Measurements from ENCODE around the gene HECTD1.
"Not testable (repeated sequence)": the region's sequence is repeated elsewhere in the genome, so short reads cannot be mapped to it uniquely, and the experiment has no call there.

The HECTD1 gene

DNA sequence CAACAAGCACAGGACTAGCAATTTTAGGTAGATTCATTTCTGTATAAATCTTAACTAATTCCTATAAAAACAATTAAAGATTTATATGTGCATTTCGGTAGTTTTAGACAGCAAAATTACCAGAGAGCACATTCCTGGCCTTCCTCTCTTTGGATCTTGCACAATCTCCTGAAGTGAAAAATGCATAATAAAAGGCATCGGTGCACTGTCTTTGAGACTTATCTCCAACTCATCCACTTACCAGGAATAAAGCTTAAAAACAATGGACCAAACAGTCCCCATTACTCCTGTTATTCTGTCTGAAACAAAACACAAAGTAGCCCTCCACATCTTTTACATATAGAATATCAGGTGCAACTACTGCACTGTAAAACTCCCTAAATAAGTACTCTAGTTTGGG lies 69.3 kb downstream of the HECTD1 start:
- no peak for DNase-seq

GRCh38 chr14:31137214-31137889 lies 70.2 kb downstream of the HECTD1 start:
- DNase-seq: no peak

DNA sequence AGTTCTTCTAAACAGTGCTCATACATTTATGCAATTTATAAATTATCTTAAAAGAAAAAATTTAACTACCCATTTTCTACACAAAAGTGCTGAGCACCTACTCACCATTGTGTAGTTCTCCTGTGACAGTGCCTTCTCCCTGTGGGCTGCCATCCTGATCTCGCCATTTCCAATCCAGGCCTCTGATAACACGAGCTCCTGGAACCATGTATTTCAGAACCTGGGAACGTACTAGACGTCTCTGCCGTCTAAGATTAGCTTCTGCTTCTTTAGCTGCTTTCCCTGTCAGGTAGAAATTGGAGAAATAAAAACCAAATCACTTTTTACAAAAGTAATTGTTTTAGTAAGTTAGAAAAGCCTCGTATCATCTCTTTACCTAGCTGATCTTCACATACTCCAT lies 74.5 kb downstream of the HECTD1 start:
- no peak for DNase-seq

DNA sequence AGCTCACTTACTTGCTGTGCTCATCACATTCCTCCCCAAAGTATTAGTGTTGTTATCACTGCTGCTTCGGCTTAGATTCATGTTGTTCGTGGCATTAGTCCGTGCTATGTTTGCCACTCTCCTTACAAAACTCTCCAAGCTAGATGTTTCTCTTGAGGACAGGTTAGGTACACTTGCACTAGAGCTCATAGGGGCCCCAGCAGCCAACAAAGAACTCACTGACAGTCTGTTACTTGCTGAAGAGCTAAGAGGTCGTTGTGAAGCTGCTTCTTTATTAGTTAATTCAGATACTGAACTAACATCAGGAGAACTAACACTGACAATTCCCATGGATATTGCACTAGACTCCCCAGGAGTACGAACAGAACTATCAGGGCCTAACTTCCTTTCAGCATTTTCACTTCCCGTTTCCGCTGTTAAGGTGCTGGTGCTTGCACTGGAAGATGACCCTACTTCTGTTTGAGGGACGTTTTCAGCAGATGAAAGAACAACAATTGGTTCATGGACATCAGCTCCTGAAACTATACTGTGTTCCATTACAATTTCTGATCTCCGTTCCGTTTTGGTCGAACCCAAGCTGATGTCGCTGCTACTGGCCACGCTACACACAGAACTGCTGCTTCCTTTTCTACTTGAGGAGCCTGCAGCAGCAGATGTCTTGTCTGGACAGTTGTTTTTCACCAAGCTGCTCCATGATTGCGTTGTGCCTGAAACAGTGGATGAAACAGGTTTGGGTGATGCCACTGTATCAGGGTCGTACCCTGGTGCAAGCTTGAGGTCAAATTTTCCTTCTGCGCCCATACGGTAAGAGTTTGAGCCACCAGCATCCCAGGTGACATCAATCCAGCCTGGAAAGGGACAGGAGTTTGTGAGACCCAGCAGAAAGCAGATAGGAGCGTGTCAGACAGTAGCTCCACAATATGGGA lies 78.7 kb downstream of the HECTD1 start:
- no peak for DNase-seq

- DNase-seq: no peak
Measured at GRCh38 chr14:31127690-31128089, 79.9 kb downstream of the HECTD1 start.

DNA sequence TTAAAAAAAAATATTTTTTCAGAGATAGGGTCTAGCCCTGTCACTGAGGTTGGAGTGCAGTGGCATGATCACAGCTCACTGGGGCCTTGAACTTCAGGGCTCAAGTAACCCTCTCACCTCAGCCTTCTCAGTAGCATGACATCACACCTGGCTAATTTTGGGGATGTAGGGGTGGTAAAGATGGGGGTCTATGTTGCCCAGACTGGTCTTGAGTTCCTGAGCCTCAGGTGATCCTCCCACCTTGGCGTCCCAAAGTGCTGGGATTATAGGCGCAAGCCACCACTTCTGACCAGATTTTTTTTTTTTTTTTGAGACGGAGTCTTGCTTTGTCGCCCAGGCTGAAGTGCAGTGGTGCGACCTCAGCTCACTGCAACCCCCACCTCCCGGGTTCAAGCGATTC lies 80.9 kb downstream of the HECTD1 start:
- no peak for DNase-seq

- DNase-seq: no peak
Measured at GRCh38 chr14:31125231-31125630, 82.4 kb downstream of the HECTD1 start.

- no peak for DNase-seq
Measured at GRCh38 chr14:31124197-31124596, 83.4 kb downstream of the HECTD1 start.

- no peak for DNase-seq
Measured at GRCh38 chr14:31122921-31123320, 84.7 kb downstream of the HECTD1 start.

GRCh38 chr14:31122098-31122611 lies 85.4 kb downstream of the HECTD1 start:
- no peak for DNase-seq

GRCh38 chr14:31118892-31119291 lies 88.7 kb downstream of the HECTD1 start:
- DNase-seq: no peak

DNA sequence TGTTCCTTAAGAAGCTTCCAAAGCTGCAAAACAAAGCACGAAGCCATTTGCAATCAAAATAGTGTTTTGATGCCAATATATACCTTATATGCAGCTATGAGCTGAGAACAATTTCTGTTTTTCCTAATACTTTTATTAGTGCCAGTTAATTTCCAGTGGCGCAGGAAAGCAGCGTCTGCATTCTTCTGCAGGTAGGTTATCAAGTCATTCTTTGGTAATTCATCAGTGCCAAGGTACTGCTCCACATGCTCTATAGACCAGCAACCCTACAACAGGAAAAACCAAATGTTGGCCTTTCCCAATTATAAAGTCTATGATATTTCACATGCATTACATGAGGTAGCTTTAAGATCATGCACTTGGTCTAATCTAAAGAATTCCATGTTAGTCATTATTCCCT lies 93.8 kb downstream of the HECTD1 start:
- no peak for DNase-seq

DNA sequence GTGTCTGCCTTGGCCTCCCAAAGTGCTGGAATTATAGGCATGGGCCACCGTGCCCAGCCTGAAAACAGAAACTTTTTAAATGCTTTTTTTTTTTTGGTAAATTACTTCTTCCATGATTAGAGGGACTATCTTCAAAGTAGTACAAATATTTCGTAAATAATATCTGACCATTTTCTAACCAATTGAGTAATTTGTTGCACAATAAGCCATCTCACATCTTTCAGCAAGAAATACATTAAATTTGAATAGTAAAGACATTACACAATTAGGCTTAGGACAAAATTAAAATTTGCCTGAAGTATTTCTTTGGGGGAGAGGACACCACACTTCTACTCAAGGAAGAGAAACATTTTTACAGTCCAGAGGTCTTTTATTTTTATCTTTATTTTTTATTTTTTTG lies 96.7 kb downstream of the HECTD1 start:
- DNase-seq: no peak

DNA sequence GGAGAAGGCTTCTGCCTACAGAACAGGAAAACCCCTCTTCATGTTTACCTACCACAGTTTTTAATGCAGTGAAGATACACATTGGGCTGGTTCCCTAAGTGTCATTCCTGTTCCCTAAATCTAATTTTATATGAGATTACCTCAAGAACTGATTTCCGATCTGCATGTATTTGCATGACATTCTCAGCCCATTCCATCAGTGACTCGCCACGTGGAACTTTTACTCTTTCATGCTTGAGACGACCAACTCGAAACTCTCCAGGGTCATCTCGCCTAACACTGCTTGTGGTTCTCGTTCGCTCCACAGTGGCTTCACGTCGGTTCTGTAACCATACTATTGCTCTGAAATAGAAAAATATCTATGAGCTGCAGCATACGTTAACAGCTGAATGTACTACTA lies 98.3 kb downstream of the HECTD1 start:
- DNase-seq: no peak

DNA sequence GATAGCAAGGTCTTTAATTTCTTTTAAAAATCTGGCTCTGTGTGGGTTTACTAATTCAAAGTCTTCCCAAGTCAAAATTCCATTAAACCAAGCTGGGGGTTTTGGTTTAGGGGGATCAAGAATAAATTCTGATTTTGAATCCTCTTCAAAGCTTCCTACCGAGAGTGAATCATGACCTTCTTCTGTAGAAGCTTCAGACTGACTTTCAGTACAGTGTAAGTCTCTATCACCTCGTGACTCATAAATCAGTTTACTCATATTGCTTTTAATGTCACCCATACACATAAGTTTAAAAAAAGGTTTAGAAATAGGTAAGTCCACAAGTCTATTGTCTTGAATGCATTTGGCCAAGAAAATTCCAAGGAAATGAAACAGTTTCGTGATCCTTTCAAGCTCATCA lies 100.8 kb downstream of the HECTD1 start:
- DNase-seq: no peak

DNA sequence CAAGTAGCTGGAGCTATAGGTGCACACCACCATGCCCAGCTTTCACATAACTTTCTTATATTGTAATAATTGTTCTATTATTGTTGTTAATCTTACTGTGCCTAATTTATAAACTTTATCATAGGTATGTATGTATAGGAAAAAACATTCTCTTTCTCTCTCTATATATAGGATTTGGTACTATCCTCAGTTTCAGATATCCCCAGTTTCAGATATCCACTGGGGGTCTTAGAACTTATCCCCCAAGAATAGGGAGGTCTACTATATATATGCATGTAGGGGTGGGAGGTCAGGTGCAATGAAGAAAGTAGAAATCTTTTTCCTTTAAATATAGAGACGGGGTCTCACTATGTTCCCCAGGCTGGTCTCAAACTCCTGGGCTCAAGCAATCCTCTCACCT lies 110.5 kb downstream of the HECTD1 start:
- DNase-seq: no peak

DNA sequence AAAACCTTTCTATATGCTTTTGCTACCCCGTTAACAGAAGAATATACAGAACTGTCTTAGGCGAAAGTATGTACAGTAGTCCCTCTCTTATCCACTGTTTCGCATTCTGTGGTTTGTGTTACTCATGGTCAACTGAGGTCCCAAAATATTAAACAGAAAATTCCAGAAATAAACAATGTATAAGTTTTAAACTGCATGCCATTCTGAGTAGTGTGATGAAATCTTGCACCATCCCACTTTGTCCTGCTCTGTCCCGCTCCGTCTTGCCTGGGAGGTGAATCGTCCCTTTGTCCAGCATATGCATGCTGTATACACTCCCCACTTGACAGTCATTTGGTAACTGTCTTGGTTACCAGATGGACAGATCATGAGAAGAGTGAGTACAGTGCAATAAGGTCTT lies 111.3 kb downstream of the HECTD1 start:
- no peak for DNase-seq

- DNase-seq: not testable (repeated sequence)
Measured at GRCh38 chr14:31095817-31096216, 111.8 kb downstream of the HECTD1 start.

DNA sequence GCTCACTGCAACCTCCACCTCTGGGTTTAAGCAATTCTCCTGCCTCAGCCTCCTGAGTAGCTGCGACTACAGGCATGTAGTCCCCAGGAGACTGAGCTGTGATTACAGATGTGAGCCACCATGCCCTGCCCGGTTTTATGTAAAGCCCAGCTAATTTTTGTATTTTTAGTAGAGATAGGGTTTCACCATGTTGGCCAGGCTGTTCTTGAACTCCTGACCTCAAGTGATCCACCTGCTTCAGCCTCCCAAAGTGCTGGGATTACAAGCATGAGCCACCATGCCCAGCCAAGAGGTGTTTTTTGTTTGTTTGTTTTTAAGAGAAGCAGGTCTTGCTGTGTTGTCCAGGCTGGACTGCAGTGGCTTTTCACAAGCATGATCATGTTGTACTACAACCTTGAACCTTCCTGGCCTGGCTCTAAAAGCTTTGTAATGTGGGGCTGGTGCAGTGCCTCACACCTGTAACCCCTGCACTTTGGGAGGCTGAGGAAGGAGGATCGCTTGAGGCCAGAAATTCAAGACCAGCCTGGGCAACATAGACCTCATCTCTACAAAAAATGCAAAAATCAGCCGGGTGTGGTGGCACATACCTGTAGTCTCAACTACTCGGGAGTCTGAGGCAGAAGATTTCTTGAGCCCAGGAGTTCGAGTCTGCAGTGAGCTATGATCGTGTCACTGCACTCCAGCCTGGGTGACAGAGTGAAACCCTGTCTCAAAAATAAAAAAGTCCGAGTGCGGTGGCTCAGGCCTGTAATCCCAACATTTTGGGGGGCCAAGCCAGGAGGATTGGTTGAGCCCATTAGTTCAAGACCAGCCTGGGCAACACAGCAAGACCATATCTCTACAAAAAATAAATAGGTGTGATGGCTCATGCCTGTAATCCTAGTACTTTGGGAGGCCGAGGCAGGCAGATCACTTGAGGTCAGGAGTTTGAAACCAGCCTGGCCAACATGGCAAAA lies 113.4 kb downstream of the HECTD1 start:
- DNase-seq: not testable (repeated sequence)

DNA sequence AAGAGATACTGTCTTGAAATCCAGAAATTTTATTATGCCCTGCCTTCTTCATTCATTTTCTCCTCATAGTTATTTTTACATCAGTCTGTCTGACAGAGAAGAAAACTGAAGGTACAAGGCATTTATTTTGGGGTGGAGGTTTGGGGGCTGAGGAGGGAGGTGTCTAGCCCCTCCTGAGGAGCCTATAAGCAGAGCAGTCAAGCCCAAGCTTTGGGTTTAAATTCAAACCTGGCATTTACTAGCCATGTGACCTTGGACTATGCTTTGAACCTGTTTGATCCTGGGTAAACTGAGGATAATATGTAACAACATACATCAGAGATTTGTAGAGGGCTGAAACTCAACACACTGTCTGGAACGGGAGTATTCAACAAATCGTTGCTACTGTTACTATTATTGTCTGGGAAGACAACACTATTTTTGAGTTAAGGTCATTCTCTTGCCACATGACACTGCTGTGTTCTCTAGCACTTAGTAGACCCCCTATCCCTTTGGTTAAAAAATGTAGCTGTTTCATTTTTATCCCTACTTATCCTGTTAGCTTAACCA lies 115.4 kb downstream of the HECTD1 start:
- no peak for DNase-seq

GRCh38 chr14:31090883-31091764 lies 116.5 kb downstream of the HECTD1 start:
- DNase-seq: no peak

- not testable (repeated sequence) for DNase-seq
Measured at GRCh38 chr14:31086466-31086865, 121.1 kb downstream of the HECTD1 start.
